IMR-90 (cell line): ENCODE data around the gene SLC17A9. TPM values are rescaled to one million over a fixed set of nuclear protein-coding genes. Genes with fewer than 3 reads are reported as not detected.

Source experiments
- ATAC-seq: fragments of 200-7000 bp; cut with Tn5 transposase; 2 replicates; pipeline ENCODE4 v1.9.1; 2020; ENCODE audit warnings: low read depth, mild to moderate bottlenecking, moderate library complexity
- BruUV-seq: library from RNA; stranded (reverse); fragments of 400-500 nt; replicated peaks from 2 replicates; lab custom pipeline; 2021; lab: Mats Ljungman, UMichigan
- CTCF ChIA-PET: fragments of 300-600 bp; formaldehyde crosslinking; extraction: SDS; loops from one replicate; lab custom pipeline; 2021; ENCODE audit warnings: antibody characterized with exemption; lab: Yijun Ruan, JAX
- POLR2A ChIA-PET: fragments of 300-600 bp; sonication (Branson Sonifier 250); formaldehyde crosslinking; loops from one replicate; lab custom pipeline; 2022; ENCODE audit warnings: antibody characterized with exemption; ENCODE audit not compliant: unreplicated experiment; lab: Charles Lee
- DNase-seq: peaks from one replicate; pipeline ENCODE4 v3.0.0; 2013
- H2AFZ ChIP-seq: replicated peaks from 2 replicates; pipeline ENCODE3; 2013; ENCODE audit warnings: low read length, mild to moderate bottlenecking; ENCODE audit not compliant: poor library complexity
- H2AK5ac ChIP-seq: 2 replicates; pipeline ENCODE4 v1.6.1; 2013; ENCODE audit warnings: low read depth, low read length, inconsistent platforms
- H2AK9ac ChIP-seq: replicated peaks from 2 replicates; pipeline ENCODE3; 2013; ENCODE audit warnings: mild to moderate bottlenecking, low read depth, low read length, moderate library complexity; ENCODE audit not compliant: poor library complexity
- H2BK120ac ChIP-seq: 2 replicates; pipeline ENCODE4 v1.6.1; 2013; ENCODE audit warnings: low read depth, low read length, inconsistent platforms
- H2BK15ac ChIP-seq: 3 replicates; pipeline ENCODE4 v1.6.1; 2013; ENCODE audit warnings: low read depth, low read length, inconsistent platforms
- H2BK20ac ChIP-seq: 2 replicates; pipeline ENCODE4 v1.6.1; 2013; ENCODE audit warnings: low read depth, mild to moderate bottlenecking, inconsistent platforms, low read length, moderate library complexity
- H2BK5ac ChIP-seq: 2 replicates; pipeline ENCODE4 v1.6.1; 2013; ENCODE audit warnings: mild to moderate bottlenecking, low read depth, low read length, inconsistent platforms; ENCODE audit not compliant: poor library complexity, severe bottlenecking
- H3K14ac ChIP-seq: replicated peaks from 2 replicates; pipeline ENCODE4 v1.6.1; 2013; ENCODE audit warnings: low read depth, low read length, inconsistent platforms
- H3K18ac ChIP-seq: 2 replicates; pipeline ENCODE4 v1.6.1; 2013; ENCODE audit warnings: low read depth, low read length, control low read depth
- H3K23ac ChIP-seq: 2 replicates; pipeline ENCODE4 v1.6.1; 2013; ENCODE audit warnings: low read depth, low read length, inconsistent platforms
- H3K27ac ChIP-seq: 2 replicates; pipeline ENCODE4 v1.5.1; 2013; ENCODE audit warnings: mild to moderate bottlenecking, control low read depth, low read length; ENCODE audit not compliant: insufficient read depth
- H3K27me3 ChIP-seq: 2 replicates; pipeline ENCODE4 v1.6.1; 2013; ENCODE audit warnings: low read length; ENCODE audit not compliant: control insufficient read depth, insufficient read depth
- H3K36me3 ChIP-seq: 2 replicates; pipeline ENCODE4 v1.6.1; 2013; ENCODE audit warnings: low read length, mixed read lengths; ENCODE audit not compliant: control insufficient read depth, insufficient read depth
- H3K4ac ChIP-seq: 2 replicates; pipeline ENCODE4 v1.6.1; 2013; ENCODE audit warnings: low read depth, low read length, inconsistent platforms
- H3K4me1 ChIP-seq: 2 replicates; pipeline ENCODE4 v1.6.1; 2013; ENCODE audit warnings: low read length, mixed read lengths; ENCODE audit not compliant: control insufficient read depth, insufficient read depth
- H3K4me2 ChIP-seq: 2 replicates; pipeline ENCODE4 v1.6.1; 2013; ENCODE audit warnings: low read depth, mild to moderate bottlenecking, control low read depth, low read length, moderate library complexity
- H3K4me3 ChIP-seq: 2 replicates; pipeline ENCODE4 v1.5.1; 2013; ENCODE audit warnings: low read depth, mild to moderate bottlenecking, control low read depth, low read length, moderate library complexity; ENCODE audit not compliant: insufficient read depth
- H3K56ac ChIP-seq: 2 replicates; pipeline ENCODE4 v1.6.1; 2013; ENCODE audit warnings: low read length, inconsistent platforms; ENCODE audit not compliant: insufficient read depth; ENCODE audit errors: extremely low read depth
- H3K79me1 ChIP-seq, 2 experiments: 2 replicates each; pipeline ENCODE4 v1.6.1; 2013; ENCODE audit warnings: low read length in 2 of 2, inconsistent platforms in 1 of 2, low read depth in 1 of 2
- H3K9ac ChIP-seq: 2 replicates; pipeline ENCODE4 v1.6.1; 2013; ENCODE audit warnings: low read depth, low read length, control low read depth
- H3K9me1 ChIP-seq: 2 replicates; pipeline ENCODE4 v1.6.1; 2013; ENCODE audit warnings: low read length, inconsistent platforms; ENCODE audit not compliant: insufficient read depth
- H3K9me3 ChIP-seq: 2 replicates; pipeline ENCODE4 v1.6.1; 2013; ENCODE audit warnings: low read length; ENCODE audit not compliant: control insufficient read depth, insufficient read depth
- H4K20me1 ChIP-seq: 2 replicates; pipeline ENCODE4 v1.6.1; 2013; ENCODE audit warnings: low read length, inconsistent platforms; ENCODE audit not compliant: insufficient read depth
- H4K5ac ChIP-seq: 2 replicates; pipeline ENCODE4 v1.6.1; 2013; ENCODE audit warnings: mild to moderate bottlenecking, low read depth, low read length, control low read depth
- H4K8ac ChIP-seq, 2 experiments: 2 replicates each; pipeline ENCODE4 v1.6.1; 2013; ENCODE audit warnings: low read depth in 2 of 2, low read length in 2 of 2, control low read depth in 1 of 2, inconsistent platforms in 1 of 2
- H4K91ac ChIP-seq: 2 replicates; pipeline ENCODE4 v1.6.1; 2013; ENCODE audit warnings: low read depth, low read length, inconsistent platforms; ENCODE audit not compliant: insufficient read depth
- BHLHE40 ChIP-seq: fragments of 150-350 bp; IDR thresholded peaks from 2 replicates; pipeline ENCODE4 v1.6.1; 2016; ENCODE audit warnings: mild to moderate bottlenecking, low read depth, low read length
- CEBPB ChIP-seq: IDR thresholded peaks from 2 replicates; pipeline ENCODE4 v1.6.1; 2012; ENCODE audit warnings: low read depth, low read length, improper control_type of control experiment
- CHD1 ChIP-seq: IDR thresholded peaks from 2 replicates; pipeline ENCODE4 v1.6.1; 2012; ENCODE audit warnings: low read depth, low read length, improper control_type of control experiment
- FOS ChIP-seq: fragments of 150-350 bp; IDR thresholded peaks from 2 replicates; pipeline ENCODE4 v1.6.1; 2016; ENCODE audit warnings: low read depth, low read length
- MAFK ChIP-seq: IDR thresholded peaks from 2 replicates; pipeline ENCODE4 v1.6.1; 2012; ENCODE audit warnings: low read depth, low read length, improper control_type of control experiment
- MAZ ChIP-seq: IDR thresholded peaks from 2 replicates; pipeline ENCODE4 v1.6.1; 2012; ENCODE audit warnings: low read depth, mild to moderate bottlenecking, low read length, improper control_type of control experiment, moderate library complexity, borderline replicate concordance
- MXI1 ChIP-seq: IDR thresholded peaks from 2 replicates; pipeline ENCODE4 v1.6.1; 2012; ENCODE audit warnings: low read depth, mild to moderate bottlenecking, low read length, moderate library complexity, borderline replicate concordance
- NFE2L2 ChIP-seq: fragments of 150-350 bp; IDR thresholded peaks from 2 replicates; pipeline ENCODE4 v1.6.1; 2016; ENCODE audit warnings: low read depth, mild to moderate bottlenecking, low read length
- POLR2A ChIP-seq: IDR thresholded peaks from 2 replicates; pipeline ENCODE4 v1.6.1; 2012; ENCODE audit warnings: mild to moderate bottlenecking, low read depth, low read length
- RAD21 ChIP-seq: IDR thresholded peaks from 2 replicates; pipeline ENCODE4 v1.6.1; 2012; ENCODE audit warnings: low read length, improper control_type of control experiment
- RCOR1 ChIP-seq: IDR thresholded peaks from 2 replicates; pipeline ENCODE4 v1.6.1; 2012; ENCODE audit warnings: mild to moderate bottlenecking, low read length, improper control_type of control experiment; ENCODE audit not compliant: insufficient replicate concordance
- RFX5 ChIP-seq: IDR thresholded peaks from 2 replicates; pipeline ENCODE4 v1.8.0; 2012; ENCODE audit warnings: low read depth, mild to moderate bottlenecking, low read length, moderate library complexity
- SMC3 ChIP-seq: fragments of 150-350 bp; IDR thresholded peaks from 2 replicates; pipeline ENCODE4 v1.6.1; 2016; ENCODE audit warnings: low read depth, mild to moderate bottlenecking, antibody characterized with exemption, low read length, moderate library complexity
- WGBS, 2 experiments: methylation state at CpG; one replicate each; pipeline versions ENCODE4 v1.1.5 to v1.1.7; 2013; ENCODE audit warnings: missing lambda C conversion rate in 2 of 2; ENCODE audit not compliant: insufficient read length in 1 of 2; ENCODE audit errors: extremely low coverage in 2 of 2; 5-methylcytosine and 5-hydroxymethylcytosine counted together
- dilution Hi-C: fragments of 300-500 bp; cut with HindIII; formaldehyde crosslinking; loops from one replicate; pipeline ENCODE4 v1.14.3; 2018; ENCODE audit warnings: low sequenced_read_pairs; ENCODE audit not compliant: unreplicated experiment
- in situ Hi-C: fragments of 300-500 bp; cut with MboI; formaldehyde crosslinking; loops from 3 replicates; pipeline ENCODE4 v1.14.3; 2019; ENCODE audit warnings: low sequenced_read_pairs, inconsistent platforms, mixed read lengths
- intact Hi-C: fragments of 100-400 bp; cut with micrococcal nuclease; formaldehyde crosslinking; loops from 2 replicates; pipeline ENCODE4 v1.10.0; 2022
- polyA plus RNA-seq, 3 experiments: library from polyadenylated mRNA; depleted of rRNA; stranded (reverse); fragments of >200 nt; gene quantifications; 2 replicates each; pipeline ENCODE4 v1.2.3, GENCODE V29; 2012; ENCODE audit warnings: low replicate concordance in 1 of 3
- total RNA-seq: library from RNA; depleted of rRNA; stranded (reverse); fragments of >200 nt; gene quantifications from 2 replicates; pipeline ENCODE4 v1.2.3, GENCODE V29; 2012
- TF ChIP-seq, protein P1 (sequence below): conservative IDR thresholded peaks from 2 replicates; pipeline ENCODE4 v1.5.1; 2012; ENCODE audit warnings: mild to moderate bottlenecking, low read depth, low read length, improper control_type of control experiment
- TF ChIP-seq, protein P2 (sequence below): fragments of 150-350 bp; IDR thresholded peaks from 2 replicates; pipeline ENCODE4 v1.6.1; 2016; ENCODE audit warnings: low read depth, mild to moderate bottlenecking, low read length, moderate library complexity, borderline replicate concordance

The SLC17A9 gene
- total and polyA plus RNA-seq, 2 of the 4 experiments (the other 2 are of a cell fraction), result 2.2 to 14.4 TPM

DNA sequence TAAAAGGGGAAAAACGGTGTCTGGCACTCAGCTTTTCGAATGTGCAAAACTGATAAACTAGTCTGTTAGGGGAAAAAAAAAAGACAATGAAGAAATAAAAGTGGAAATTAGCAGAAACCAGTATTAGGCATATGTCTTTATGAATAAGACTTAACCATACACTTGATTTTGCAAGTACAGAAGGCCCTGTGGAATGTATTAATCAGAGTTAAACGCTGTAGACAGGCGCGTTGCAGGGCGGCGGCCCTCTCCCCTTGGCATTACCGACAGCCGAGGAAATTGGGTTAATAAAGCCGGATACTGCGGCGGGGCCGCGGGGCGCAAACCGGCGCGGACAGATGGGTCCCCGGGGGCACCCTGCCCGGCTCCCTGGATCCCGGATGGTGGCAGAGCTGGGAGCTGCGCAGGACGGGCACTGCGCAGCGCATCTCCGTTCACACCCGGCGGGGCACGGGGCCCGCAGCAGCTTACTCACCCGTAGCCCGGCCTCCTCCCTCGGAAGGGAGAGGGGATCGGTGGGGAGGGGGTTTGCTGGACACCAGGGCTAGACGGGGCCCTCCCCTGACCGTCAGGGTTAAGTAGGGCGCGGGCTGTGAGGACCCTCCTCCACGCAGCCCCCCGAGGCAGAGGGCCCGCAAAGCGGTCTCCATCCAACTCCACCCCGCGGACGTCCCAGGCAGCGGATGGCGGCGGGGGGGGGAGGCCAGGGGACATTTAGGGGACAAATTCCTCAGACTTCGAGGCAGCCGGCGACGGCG, 52.3 kb downstream of the SLC17A9 start:
- ATAC-seq (no peak), DNase-seq (no peak)
- H3K79me1 ChIP-seq, result no peaks in the 10 kb centered on the region
- whole genome bisulfite sequencing, 2 experiments, result 7% methylated on average over 18 of the region's 53 CpGs; no CpG with 5 or more reads in 1 of the 2 experiments
- H3K4me1 ChIP-seq, result no peaks in the 10 kb centered on the region
- BruUV-seq, result no TSS peak
- in situ Hi-C loops (loop anchor here (25.0 kb wide), 1 partner anchor 317 kb away; no protein-coding TSS in a partner anchor), intact Hi-C loops (loop anchor here (5.0 kb wide), 1 partner anchor 197 kb away; no protein-coding TSS in a partner anchor), dilution Hi-C loops (no loop called here)
- H3K4me2 ChIP-seq, result no peak overlapping the region
- H3K56ac ChIP-seq, result no peak overlapping the region
- no peak overlapping the region for H3K27ac ChIP-seq
- no peak overlapping the region for H2AK9ac ChIP-seq
- H3K4me3 ChIP-seq, result no peak overlapping the region
- H2AK5ac ChIP-seq, result no peak overlapping the region
- H3K27me3 ChIP-seq, result peaks cover 91% of the 10 kb centered on the region
- no peaks in the 10 kb centered on the region for H3K9me3 ChIP-seq
- no peak overlapping the region for H3K4ac ChIP-seq
- no peaks in the 10 kb centered on the region for H3K36me3 ChIP-seq
- H3K9me1 ChIP-seq, result no peaks in the 10 kb centered on the region
- H4K91ac ChIP-seq, result no peak overlapping the region
- no peak overlapping the region for H2BK120ac ChIP-seq
- POLR2A ChIA-PET, result no interaction called here
- H3K18ac ChIP-seq, result no peak overlapping the region
- H2BK5ac ChIP-seq, result no peak overlapping the region
- H3K9ac ChIP-seq, result no peak overlapping the region
- H4K20me1 ChIP-seq, result peaks cover 7% of the 10 kb centered on the region; the same call in 1 of the 2 replicates
- no peak overlapping the region for H4K8ac ChIP-seq
- no peak overlapping the region for H2AFZ ChIP-seq
- no peak overlapping the region for H3K23ac ChIP-seq
- no peak overlapping the region for H4K5ac ChIP-seq
- H3K14ac ChIP-seq, result no peak overlapping the region
- H2BK20ac ChIP-seq, result no peak overlapping the region
- CTCF ChIA-PET, result interaction anchor here (0.9 to 1.1 kb wide), 2 partner anchors 9 to 32 kb away, joined by 3 read pairs; no protein-coding TSS in a partner anchor
- H2BK15ac ChIP-seq, result no peak overlapping the region
- TF ChIP-seq CEBPB (no peak), CHD1 (no peak), POLR2A (no peak), FOS (no peak), MAFK (no peak), RFX5 (no peak), SMC3 (no peak), RAD21 (no peak), MAZ (no peak), NFE2L2 (no peak), BHLHE40 (no peak), MXI1 (no peak), RCOR1 (no peak)
- TF ChIP-seq, protein P1, sequence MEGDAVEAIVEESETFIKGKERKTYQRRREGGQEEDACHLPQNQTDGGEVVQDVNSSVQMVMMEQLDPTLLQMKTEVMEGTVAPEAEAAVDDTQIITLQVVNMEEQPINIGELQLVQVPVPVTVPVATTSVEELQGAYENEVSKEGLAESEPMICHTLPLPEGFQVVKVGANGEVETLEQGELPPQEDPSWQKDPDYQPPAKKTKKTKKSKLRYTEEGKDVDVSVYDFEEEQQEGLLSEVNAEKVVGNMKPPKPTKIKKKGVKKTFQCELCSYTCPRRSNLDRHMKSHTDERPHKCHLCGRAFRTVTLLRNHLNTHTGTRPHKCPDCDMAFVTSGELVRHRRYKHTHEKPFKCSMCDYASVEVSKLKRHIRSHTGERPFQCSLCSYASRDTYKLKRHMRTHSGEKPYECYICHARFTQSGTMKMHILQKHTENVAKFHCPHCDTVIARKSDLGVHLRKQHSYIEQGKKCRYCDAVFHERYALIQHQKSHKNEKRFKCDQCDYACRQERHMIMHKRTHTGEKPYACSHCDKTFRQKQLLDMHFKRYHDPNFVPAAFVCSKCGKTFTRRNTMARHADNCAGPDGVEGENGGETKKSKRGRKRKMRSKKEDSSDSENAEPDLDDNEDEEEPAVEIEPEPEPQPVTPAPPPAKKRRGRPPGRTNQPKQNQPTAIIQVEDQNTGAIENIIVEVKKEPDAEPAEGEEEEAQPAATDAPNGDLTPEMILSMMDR, result no peak
- TF ChIP-seq, protein P2, sequence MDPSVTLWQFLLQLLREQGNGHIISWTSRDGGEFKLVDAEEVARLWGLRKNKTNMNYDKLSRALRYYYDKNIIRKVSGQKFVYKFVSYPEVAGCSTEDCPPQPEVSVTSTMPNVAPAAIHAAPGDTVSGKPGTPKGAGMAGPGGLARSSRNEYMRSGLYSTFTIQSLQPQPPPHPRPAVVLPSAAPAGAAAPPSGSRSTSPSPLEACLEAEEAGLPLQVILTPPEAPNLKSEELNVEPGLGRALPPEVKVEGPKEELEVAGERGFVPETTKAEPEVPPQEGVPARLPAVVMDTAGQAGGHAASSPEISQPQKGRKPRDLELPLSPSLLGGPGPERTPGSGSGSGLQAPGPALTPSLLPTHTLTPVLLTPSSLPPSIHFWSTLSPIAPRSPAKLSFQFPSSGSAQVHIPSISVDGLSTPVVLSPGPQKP, result no peak
